ENCODE measurements around the gene ATP13A3.

DNA sequence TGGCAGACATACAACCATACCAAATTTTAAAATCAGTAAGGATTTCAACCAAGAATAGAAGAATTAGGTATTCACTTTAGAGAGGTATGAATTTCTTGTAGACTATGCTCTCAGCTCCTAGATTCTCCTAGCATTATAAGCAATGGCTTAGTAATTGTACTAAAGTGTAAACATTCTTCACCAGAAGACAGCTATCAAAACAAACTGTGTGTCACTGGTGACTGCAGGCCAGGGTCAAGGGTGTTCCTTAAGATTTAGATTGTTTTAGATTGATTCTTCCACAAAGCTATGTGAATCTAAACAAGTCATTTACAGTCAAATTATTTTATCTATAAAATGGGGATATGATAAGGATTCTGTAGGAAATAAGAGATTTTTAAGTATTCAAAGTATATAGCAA is 64.6 kb downstream of the ATP13A3 start:
- TF ChIP-seq POLR2A (IDR thresholded peaks at IDR 0.05) = no peak
- TF ChIP-seq CTCF (IDR thresholded peaks at IDR 0.05) = no peak

Data from esophagus squamous epithelium (tissue), 4 donors.